Measurements from ENCODE around the gene IL1RL2. TPM values are rescaled to one million over a fixed set of nuclear protein-coding genes. Genes with fewer than 3 reads are reported as not detected.

Gene IL1RL2
- total RNA-seq, 1 donor from 2014 or later: 5.2 TPM

DNA sequence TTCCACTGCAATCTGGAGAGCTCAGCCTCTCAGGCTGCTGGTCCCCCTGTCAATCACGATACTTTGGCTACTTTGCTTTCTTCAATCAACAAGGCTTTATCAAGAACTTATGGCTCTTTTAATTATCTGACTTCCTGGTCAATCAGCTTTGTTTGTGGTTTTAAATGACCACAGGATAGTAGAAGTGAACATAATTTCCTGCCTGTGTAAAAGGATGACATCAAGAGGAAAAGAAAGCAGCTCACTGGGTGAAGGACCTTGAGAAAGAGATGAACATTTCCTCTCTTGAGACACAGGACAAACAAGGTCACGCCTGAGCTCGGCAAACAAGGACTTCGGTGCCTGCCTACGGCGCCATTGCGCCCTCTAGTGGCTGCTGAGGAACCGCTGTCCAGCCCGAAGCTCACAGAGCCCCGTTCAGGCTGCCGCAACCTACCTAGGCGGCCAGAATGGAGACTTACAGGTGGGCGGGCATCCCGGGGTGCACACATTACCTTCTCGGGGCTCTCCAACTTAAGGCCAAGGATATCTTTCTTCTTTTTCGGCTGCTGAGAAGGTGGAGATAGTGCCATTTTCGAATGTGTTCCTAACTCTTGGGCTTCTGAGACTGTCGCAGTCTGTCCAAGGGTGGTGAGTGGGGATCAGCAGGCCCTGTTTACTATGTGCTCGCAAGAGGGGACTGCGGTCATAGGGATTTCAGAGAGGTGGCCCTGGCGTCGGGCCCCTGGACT lies 54.0 kb downstream of the IL1RL2 start:
- H3K4me3 ChIP-seq: no peak overlapping the region
- no peaks in the 10 kb centered on the region for H3K27me3 ChIP-seq
- H3K36me3 ChIP-seq: no peaks in the 10 kb centered on the region
- H3K4me1 ChIP-seq: no peaks in the 10 kb centered on the region
- peak overlapping the region; percentile 70 for H3K27ac ChIP-seq
- H3K9me3 ChIP-seq: no peaks in the 10 kb centered on the region
- intact Hi-C loops (cut with DNase I): loop anchor here (10.0 kb wide), 1 partner anchor 356 kb away; no protein-coding TSS in a partner anchor
- TF ChIP-seq POLR2A (IDR thresholded peaks at IDR 0.05) (no peak), POLR2AphosphoS5 (IDR thresholded peaks at IDR 0.05; ENCODE audit: insufficient read depth in 1 of 2, low read depth in 1 of 2) (peak; percentile 73 to 93)
- TF ChIP-seq, protein P1, sequence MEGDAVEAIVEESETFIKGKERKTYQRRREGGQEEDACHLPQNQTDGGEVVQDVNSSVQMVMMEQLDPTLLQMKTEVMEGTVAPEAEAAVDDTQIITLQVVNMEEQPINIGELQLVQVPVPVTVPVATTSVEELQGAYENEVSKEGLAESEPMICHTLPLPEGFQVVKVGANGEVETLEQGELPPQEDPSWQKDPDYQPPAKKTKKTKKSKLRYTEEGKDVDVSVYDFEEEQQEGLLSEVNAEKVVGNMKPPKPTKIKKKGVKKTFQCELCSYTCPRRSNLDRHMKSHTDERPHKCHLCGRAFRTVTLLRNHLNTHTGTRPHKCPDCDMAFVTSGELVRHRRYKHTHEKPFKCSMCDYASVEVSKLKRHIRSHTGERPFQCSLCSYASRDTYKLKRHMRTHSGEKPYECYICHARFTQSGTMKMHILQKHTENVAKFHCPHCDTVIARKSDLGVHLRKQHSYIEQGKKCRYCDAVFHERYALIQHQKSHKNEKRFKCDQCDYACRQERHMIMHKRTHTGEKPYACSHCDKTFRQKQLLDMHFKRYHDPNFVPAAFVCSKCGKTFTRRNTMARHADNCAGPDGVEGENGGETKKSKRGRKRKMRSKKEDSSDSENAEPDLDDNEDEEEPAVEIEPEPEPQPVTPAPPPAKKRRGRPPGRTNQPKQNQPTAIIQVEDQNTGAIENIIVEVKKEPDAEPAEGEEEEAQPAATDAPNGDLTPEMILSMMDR (IDR thresholded peaks at IDR 0.05): peak; percentile 88 to 97 (median 91)
- no peak for DNase-seq (ENCODE audit: extremely low spot score in 2 of 2)

DNA sequence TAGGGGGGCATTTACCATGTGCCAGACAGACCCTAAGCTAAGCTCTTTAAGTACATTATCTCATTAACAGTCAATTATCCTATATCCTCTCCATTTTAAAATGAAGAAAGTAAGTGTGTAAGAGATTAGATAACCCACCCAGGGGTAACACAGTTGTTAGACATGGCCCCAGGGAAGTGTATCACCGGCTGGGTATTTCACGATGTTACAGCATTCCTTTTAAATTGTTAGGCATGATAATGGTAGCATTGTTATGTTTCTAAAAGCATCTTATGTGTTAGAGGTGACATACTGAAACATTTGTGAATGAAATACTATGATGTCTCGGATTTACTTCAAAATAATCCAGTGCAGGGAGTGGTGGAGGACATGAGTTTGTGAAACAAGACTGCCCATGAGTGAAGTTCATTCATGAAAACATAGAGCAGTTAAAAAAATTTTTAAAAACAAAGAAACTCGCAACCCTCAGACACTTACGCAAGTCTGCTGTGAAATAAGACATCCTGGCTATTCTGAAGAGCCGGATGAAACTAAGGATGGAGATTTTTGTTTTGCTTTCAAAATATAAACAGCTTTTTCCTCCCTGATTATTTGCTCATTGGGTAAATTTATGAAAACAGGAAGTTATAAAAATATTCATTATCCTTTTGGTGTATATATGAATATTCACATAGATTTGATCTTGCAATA lies 54.9 kb downstream of the IL1RL2 start:
- H3K27ac ChIP-seq: no peak overlapping the region
- intact Hi-C loops (cut with DNase I): loop anchor here (10.0 kb wide), 1 partner anchor 357 kb away; no protein-coding TSS in a partner anchor
- DNase-seq (ENCODE audit: extremely low spot score in 2 of 2): no peak

DNA sequence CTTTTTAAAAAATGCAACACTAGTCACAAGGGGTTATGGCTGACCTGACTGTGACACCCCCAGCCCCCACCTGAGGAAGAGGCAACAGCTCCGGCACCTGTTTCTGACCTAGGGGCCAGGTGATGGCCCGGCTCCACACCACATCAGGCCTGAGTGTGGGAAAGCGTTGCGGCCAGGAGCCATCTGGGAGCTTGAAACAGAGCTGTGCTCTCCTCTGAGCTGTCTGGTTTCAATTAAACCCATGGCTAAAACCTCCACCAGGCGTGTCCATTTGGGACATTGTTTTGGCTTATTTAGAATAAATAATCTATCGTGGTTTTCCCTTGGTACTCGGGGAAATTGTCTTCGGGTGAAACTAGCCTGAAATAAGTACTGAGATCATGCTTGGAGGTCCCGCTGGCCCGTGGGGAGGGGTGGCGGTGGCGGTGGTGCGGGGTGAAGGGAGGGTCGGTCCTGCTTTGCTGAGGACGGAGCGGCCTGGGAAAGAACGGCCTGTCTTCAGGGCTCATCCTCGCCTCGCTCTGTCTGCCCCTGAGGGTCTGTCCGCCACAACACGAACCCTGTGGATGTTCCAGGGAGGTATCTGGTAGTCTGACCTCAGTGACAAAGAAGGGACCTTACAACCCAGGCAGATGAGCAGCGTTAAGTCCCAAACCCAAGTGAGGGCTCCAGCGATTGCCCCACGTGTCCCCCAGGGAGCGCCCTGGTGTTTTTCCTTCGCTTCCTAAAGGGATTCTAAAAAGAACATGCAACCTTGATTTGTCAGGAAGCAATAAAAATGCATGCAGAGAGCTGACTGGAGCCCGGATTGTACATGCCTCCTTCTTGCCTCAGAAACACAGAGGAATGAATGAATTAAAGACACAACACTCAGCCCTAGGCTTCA lies 58.7 kb downstream of the IL1RL2 start:
- no peak for TF ChIP-seq POLR2A (IDR thresholded peaks at IDR 0.05)
- TF ChIP-seq, protein P1 (IDR thresholded peaks at IDR 0.05): peak in 1 of 3 experiments; percentile 8
- peak in 1 of 2 donors; percentile 35 for TF ChIP-seq POLR2AphosphoS5 (IDR thresholded peaks at IDR 0.05; ENCODE audit: insufficient read depth in 1 of 2, low read depth in 1 of 2)
- H3K36me3 ChIP-seq: no peaks in the 10 kb centered on the region
- H3K4me1 ChIP-seq: no peaks in the 10 kb centered on the region
- no peak for DNase-seq (ENCODE audit: extremely low spot score in 2 of 2)
- H3K27ac ChIP-seq: peak overlapping the region; percentile 68
- no peak overlapping the region for H3K4me3 ChIP-seq
- H3K9me3 ChIP-seq: no peaks in the 10 kb centered on the region
- intact Hi-C loops (cut with DNase I): loop anchor here (10.0 kb wide), 1 partner anchor 361 kb away; no protein-coding TSS in a partner anchor
- H3K27me3 ChIP-seq: no peaks in the 10 kb centered on the region

More for the DNA sequence above, 54.9 kb downstream of the IL1RL2 start:
- Histone ChIP-seq H3K4me3 (no peak overlapping the region), H3K4me1 (no peaks in the 10 kb centered on the region), H3K27me3 (no peaks in the 10 kb centered on the region), H3K9me3 (no peaks in the 10 kb centered on the region), H3K36me3 (no peaks in the 10 kb centered on the region)
- no peak for TF ChIP-seq POLR2A (IDR thresholded peaks at IDR 0.05)
- TF ChIP-seq POLR2AphosphoS5 (IDR thresholded peaks at IDR 0.05; ENCODE audit: insufficient read depth in 1 of 2, low read depth in 1 of 2): no peak
- TF ChIP-seq, protein P1 (IDR thresholded peaks at IDR 0.05): no peak

DNA sequence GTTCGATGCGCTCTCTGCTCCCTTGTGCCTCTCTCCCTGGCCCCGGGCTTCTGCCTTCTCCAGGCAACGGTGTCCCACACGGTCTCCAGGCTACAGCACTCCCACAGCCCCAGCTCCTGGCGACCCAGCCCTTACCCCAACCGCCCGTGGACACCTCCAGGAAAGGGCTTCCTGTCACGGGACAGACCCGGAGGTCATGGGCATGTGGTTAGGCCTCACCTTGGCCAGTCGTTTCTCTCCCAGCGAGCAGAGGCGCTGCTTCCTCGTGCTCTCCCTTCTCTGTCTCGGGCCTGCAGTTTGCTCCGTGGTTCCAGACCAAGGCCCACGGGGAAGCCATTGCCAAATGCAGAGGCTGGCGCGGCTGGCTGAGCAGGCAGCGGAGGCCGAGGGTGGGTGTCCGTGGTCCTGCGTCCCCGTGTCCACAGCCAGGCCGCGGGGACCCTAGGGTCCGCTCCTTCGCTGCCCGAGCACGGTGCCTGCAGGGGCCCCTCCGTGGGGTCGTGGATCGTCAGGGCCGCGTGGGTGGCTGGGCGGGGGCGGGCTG lies 63.5 kb downstream of the IL1RL2 start:
- peaks cover 9% of the 10 kb centered on the region for H3K4me1 ChIP-seq
- H3K9me3 ChIP-seq: no peaks in the 10 kb centered on the region
- intact Hi-C loops (cut with DNase I): loop anchor here (5.0 kb wide), 1 partner anchor 107 kb away; the partner anchor contains the start of gene IL18R1
- no peaks in the 10 kb centered on the region for H3K27me3 ChIP-seq
- DNase-seq (ENCODE audit: extremely low spot score in 2 of 2): no peak
- peak overlapping the region in 1 of 2 donors; percentile 42 for H3K4me3 ChIP-seq
- TF ChIP-seq POLR2AphosphoS5 (IDR thresholded peaks at IDR 0.05; ENCODE audit: insufficient read depth in 1 of 2, low read depth in 1 of 2) (no peak), POLR2A (IDR thresholded peaks at IDR 0.05) (no peak)
- TF ChIP-seq, protein P1 (IDR thresholded peaks at IDR 0.05): no peak
- no peaks in the 10 kb centered on the region for H3K36me3 ChIP-seq
- no peak overlapping the region for H3K27ac ChIP-seq
